NCI-H226 (cell line): ENCODE data around the gene ANGPTL4.
"Not testable (repeated sequence)": the region's sequence is repeated elsewhere in the genome, so short reads cannot be mapped to it uniquely, and the experiment has no call there.

Source experiments
- DNase-seq: peaks from one replicate; pipeline ENCODE4 v3.0.0-alpha.2; 2015

The ANGPTL4 gene

DNA sequence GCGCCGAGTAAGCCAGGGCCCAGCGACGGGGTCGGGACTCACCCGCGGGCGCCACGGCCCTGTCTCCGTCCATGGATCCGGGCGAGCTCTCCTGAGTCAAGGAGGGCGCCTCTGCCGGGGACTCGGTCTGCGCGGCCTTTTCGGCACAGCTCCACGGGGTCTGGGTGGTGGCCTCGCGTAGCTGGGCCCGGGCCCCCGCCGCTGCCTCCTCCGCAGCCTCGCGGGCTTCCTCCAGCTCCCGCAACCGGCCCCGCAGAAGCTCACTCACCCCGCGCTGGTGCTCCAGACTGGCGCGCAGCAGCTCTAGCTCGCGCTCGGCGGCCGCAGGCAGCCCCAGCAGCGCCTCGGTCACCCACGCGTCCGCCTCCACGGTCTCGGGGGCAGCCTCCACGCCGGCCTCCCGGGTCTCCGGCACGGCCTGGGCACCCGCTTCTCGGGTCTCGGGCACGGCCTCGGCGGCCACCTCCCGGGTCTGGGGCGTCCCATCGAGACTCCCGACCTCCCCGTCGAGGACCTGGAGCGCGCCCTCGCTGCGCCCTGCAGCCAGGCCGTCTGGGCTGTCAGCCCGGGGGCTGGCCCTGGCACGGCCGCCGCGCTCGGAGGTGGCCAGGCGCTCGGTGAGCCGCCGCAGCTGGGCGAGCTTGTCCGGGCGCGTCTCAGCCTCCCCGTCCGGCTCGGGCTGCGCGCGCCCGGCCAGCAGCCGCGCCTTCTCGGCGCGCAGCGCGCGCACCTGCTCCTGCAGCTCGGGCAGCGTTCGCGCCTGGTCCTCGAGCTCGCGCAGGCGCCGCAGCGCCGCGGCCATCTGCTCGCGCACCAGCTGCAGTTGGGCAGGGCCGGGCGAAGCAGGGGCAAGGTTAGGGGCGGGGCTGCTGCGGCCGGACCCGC is 29.3 kb upstream of the ANGPTL4 start:
- peak; percentile 86 for DNase-seq

DNA sequence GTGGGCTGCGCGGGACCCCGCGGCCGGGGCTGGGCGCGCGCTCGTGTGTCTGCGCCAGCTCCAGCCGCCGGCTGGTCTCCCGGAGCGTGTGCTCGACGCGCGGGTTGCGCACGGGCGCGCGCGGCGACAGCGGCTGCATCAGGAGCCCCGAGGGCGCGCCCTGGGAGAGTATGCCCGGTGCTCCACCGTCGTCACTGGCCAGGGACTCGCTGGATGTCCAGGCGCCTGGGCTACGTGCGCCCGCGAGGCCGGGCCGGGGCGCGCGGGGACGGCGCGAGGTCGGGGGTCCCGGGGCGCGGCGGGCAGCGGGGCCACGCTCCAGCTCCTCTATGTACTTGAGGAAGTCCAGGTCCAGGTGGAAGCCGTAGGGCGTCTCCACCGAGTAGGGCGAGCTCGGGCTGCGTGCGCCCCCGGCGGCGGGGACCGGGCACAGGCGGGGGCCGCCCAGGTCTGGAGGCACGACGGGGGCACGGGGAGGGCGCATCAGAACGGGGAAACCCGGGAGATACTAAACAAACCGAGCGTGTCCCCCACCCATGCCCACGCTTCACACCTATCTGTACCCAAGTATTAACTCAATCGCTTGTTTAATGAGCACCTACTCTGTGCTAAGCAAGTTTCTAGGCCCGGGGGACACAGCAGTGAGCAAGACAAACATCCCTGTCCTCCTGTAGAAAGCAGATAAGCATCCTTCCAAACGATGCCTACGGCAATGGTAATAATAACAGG is 28.4 kb upstream of the ANGPTL4 start:
- no peak for DNase-seq

DNA sequence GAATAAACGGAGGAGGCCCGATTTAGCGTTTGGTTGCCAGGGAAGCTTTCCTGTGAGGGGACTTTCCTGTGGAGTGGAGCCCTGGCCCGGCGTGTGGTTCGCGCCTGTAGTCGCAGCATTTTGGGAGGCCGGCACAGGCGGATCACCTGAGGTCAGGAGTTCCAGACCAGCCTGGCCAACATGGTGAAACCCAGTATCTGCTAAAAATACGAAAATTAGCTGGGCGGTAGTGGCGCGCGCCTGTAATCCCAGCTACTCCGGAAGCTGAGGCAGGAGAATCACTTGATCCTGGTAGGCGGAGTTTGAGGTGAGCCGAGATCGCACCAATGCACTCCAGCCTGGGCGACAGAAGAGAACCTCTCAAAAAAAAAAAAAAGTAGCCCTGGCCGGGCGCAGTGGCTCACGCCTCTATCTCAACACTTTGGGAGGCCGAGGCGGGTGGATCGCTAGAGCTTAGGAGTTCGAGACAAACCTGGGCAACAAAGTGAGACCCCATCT is 27.8 kb upstream of the ANGPTL4 start:
- peak; percentile 35 for DNase-seq

DNA sequence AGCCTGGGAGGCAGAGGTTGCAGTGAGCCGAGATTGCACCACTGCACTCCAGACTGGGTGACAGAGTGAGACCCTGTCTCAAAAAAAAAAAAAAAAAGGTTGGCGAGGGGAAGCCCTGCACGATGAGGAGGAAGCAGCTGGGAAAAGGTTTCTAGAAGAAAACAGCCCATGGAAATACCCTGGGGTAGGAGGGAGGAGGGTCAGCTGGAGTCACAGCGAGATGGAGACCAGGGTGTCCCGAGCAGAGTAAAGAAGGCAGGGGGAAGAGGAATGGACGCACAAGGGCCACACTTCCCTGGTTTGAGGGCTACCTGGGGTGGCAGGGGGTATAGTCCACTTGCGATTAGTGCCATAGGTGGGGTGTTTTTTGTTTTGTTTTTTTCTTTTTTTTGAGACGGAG is 27.3 kb upstream of the ANGPTL4 start:
- no peak for DNase-seq

DNA sequence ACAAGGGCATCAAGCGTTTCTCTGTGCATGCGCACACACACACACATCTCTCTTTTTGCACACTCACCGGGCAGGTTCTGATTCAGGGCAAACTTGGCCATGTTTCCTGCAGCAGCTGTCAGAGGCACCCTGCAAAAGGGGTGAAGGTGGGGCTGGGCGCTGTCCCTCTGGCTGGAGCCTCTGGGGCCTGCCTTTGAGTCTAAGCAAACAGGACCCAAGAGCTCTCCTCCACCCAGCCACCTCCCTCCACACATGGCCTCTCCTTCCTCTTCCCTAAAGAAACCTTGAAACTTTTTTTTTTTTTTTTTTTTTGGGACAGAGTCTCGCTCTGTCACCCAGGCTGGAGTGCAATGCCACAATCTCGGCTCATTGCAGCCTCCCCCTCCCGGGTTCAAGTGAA is 26.2 kb upstream of the ANGPTL4 start:
- no peak for DNase-seq

DNA sequence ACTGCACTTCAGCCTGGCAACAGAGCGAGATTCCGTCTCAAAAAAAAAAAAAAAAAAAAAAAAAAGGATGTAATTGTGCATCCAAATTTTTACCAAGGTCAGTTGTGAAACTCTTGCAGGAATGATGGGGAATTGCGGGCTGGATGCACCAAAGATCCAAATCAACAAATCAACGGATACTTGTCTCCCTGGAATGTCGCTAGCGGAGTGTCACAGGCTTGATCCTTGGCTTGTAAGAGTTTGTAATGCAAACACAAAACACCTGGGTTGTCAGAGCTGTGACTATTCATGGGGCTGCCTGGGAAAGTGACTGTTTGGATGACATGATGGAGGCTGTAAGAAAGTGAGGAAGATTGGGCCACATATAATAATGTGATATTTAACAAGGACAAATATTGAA is 25.1 kb upstream of the ANGPTL4 start:
- no peak for DNase-seq

DNA sequence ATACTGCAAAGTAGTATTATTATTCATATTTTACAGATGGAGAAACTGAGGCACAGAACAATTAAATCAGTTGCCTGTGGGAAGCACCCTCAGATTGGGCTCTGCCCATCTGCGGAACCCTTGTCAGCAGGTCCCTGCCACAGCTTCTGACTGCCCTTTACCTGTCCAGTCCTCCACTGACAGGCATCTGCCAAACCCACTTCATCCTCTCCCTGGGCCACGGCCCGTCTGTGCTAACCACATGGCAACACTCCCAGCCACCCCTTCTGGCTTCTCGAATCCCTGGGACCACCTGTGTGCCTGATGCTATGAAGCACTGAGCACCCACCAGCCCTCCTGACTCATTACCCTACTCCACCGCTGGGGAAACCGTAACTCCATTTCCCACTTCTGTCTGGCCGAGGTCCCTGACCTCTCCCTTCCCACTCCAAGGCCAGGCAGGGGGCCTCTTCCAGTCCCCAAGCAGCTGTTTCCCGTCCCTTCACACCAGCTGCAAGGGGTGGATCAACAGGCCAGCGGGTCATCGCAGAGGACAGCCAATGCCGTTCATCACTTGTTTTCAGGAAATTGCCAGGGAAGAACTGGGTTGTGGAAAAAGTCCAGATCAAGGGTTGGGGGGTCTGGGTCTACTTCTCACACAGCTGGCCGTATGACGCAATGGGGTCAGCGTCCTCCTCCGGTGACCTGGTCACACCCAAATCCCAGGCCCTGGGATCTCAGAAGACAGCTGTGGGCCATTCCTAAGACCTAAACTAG is 23.4 kb upstream of the ANGPTL4 start:
- DNase-seq = no peak

DNA sequence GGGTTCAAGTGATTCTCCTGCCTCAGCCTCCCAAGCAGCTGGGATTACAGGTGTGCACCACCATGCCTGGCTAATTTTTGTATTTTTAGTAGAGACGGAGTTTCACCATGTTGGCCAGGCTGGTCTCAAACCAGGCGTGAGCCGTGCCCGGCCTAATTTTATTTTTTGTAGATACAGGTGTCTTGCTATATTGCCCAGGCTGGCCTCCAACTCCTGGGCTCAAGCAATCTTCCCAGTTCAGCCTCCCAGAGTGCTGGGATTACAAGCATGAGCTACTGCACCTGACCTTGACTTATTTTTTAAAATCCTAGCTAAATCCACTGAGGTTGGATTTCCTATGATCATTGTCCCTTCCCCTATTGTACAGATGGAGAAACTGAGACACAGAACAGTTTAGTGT is 22.5 kb upstream of the ANGPTL4 start:
- DNase-seq = not testable (repeated sequence)

DNA sequence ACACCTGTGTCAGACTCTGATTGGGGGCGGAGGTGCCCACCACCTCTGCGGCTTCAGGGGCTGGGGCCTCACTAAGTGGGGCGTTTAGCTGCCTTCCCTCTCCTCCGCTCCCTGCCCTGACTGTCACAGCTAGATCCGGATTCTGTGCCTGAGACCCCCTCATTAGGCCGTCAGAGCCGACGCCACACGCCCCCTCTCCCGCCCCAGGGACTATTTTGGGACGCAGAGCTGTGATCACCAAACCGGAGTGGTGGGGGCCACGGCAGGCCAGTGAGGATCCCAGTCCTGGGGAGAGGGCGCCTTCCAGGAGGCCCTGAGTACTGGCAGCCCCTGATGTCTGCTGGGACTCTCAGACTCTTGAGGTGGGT is 21.7 kb upstream of the ANGPTL4 start:
- no peak for DNase-seq

DNA sequence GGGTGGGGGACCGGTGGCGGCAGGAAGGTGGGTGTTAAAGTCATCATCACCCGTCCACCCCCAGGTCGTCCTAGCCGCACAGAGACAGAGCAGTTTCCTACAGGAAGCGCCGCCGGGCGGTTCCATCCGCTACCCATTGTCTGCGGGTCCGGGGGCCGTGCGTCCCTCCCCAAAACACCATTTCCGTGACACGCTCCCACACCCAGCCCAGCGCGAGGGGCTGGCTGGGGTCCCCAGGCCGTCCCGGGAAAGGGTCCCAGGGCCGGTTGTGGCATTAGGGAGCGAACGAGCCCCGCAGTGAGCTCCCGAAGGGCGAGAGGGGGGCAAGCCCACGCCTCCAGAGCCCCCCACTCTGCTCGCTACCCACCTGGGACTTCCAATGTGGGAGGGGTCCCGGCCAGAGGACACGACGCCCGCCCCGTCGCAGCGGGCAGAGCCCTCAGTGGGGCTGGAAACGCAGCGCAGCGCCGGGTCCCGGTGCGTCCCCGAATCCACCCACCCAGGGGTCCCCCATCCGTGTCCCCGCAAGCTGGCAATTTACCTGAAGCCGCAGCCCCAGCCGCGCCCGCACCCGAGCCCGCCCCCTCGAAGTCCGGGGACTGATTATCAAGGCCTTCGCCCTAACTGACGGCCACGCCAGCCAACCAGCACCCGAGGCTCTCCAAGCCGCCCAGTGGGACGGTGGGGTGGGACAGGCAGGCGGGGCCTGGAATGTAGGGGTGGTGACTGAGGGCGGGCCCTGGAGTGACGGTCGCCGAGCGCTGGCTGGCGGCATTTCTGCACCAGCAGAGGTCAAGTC is 21.1 kb upstream of the ANGPTL4 start, which contains the start of gene KANK3:
KANK3 (minus strand) TSS at position 579 of the 799 bp plus-strand sequence. CDS start 5,434 bp downstream, outside the sequence.
- DNase-seq = peak; percentile 90

DNA sequence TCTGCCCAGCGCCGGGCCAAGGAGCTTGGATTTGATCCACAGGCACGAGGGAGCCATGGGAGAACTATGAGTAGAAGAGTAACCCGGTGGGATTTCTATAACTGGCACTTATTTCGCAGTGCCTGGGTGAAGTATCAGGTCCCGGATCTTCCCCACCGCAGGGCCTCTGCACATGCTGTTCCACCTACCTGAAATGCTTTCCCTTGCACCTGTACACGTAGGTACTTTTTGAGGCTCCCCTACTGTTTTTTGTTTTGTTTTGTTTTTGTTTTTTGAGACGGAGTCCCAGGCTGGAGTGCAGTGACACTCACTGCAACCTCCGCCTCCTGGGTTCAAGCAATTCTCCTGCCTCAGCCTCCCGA is 20.5 kb upstream of the ANGPTL4 start:
- DNase-seq = no peak

DNA sequence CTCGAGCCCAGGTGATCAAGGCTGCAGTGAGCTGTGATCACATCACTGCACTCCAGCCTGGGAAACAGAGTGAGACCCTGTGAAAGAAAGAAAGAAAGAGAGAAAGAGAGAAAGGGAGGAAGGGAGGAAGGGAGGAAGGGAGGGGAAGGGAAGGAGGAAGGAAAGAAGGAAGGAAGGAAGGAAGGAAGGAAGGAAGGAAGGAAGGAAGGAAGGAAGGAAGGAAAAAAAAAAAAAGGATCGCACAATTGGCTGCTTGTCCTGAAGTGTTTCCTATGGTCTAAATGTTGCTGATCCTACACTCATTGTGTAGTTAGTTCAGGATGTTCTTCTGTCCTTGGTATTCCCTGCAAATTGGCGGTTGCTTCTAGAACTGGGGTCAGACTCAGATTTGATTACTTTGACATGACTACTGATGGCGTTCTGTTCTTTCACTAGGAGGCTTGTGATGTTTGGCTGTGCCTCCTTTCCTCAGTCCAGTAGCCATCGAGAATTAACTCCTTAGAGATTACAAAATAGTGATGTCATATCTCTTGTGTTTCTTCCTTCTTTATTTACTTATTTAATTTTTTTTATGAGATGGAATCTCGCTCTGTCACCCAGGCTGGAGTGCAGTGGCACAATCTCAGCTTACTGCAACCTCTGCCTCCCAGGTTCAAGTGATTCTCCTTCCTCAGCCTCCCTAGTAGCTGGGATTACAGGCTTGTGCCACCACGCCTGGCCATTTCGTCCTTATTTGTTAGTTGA is 14.2 kb upstream of the ANGPTL4 start:
- DNase-seq = not testable (repeated sequence)

DNA sequence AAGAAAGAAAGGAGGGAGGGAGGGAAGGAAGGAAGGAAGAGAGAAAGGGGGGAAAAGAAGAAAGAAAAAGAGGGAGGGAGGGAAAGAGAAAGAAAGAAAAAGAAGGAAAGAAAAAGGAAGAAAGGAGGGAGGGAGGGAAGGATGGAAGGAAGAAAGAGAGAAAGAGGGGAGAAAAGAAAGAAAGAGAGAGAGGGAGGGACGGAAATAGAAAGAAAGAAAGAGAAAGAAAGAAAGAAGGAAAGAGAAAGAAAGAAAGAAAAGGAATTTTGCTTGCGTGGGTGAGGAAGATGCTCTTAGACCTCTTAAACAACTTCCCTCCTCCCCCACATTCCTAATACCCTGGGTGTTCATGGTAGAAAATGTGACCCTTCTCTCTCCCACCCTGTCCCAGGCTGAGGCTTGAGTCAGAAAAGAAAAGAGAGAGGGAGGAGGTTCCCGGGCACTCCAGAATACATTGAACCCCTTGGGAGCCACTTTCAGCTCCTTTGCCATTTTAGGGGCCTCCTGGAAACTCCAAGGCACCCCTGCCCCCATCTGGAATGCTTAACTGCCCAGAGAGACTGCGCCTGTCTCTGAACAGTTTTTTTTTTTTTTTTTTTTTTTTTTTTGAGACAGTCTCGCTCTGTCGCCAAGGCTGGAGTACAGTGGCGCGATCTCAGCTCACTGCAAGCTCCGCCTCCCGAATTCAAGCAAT is 11.7 kb upstream of the ANGPTL4 start:
- peak; percentile 38 for DNase-seq

DNA sequence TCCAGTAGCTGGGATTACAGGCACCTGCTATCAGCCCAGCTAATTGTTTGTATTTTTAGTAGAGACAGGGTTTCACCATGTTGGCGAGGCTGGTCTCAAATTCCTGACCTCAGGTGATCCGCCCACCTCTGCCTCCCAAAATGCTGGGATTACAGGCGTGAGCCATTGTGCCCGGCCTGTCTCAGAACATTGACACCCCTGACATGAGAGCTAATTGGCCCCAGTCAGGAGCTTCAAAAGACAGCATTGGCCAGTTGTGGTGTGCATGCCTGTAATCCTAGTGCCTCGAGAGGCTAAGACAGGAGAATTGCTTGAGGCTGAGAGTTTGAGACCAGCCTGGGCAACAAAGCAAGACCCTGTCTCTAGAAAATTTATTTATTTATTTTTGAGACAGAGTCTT is 11.1 kb upstream of the ANGPTL4 start:
- not testable (repeated sequence) for DNase-seq

DNA sequence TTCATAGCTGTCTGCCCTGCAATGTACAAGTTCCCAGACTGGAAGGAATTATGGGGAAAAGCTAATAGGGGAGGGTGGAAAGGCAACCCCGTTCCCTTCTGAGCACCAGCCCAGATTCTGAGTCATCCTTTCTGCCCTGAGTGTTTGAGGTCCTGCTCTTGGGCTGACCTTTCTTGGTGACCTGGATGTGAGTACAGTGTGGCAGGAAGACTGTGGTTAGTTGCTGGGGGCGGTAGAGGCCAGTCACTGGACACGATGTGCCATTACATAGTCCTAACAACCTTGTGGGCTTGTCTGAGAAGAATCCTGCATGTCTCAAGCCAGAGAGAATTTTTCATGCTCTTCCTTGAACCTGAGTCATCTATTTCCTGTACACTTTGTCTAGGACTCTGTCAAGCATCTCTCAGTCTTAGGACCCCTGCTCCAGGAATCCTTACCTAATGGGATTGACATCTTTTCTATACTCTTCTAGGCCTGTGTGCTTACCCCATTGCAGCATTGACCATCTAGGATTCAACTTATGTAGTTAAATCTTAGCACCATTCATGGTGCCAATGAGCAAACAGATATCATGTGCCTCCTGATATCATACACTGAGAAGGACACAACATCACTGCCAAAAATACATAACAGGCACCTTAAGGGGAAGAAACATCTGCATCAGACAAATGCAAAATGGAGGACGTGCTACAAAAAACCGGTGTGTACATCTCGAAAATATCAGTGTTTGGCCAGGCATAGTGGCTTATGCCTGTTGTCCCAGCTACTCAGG is 8.1 kb upstream of the ANGPTL4 start:
- peak; percentile 89 for DNase-seq

DNA sequence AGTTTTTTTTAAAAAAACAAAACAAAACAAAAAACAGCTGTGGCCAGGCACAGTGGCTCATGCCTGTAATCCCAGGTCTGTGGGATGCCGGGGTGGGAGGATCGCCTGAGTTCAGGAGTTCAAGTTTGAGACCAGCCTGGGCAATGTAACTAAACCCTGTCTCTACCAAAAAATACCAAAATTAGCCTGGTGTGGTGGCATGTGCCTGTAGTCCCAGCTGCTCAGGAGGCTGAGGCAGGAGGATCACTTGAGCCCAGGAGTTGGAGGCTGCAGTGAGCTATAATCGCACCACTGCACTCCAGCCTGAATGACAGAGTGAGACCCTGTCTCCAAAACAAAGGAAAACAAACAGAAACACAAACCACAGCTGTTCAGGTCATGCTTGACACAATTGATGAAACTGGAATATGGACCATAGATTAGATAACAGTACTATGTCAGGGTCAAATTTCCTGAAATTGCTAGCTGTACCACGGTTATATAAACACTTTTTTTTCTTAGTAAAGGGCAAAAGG is 6.9 kb upstream of the ANGPTL4 start:
- DNase-seq = no peak

DNA sequence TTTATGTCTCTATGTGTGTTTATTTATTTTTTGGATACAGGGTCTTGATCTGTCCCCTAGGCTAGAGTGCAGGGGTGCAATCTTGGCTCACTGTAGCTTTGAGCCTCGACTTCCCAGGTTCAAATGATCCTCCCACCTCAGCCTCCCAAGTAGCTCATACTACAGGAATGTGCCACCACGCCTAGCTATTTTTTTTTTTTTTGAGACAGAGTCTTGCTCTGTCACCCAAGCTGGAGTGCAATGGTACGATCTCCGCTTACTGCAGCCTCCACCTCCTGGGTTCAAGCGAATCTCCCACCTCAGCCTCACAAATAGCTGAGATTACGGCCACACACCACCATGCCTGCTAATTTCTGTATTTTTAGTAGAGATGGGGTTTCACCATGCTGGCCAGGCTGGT is 5.0 kb upstream of the ANGPTL4 start:
- DNase-seq = no peak

DNA sequence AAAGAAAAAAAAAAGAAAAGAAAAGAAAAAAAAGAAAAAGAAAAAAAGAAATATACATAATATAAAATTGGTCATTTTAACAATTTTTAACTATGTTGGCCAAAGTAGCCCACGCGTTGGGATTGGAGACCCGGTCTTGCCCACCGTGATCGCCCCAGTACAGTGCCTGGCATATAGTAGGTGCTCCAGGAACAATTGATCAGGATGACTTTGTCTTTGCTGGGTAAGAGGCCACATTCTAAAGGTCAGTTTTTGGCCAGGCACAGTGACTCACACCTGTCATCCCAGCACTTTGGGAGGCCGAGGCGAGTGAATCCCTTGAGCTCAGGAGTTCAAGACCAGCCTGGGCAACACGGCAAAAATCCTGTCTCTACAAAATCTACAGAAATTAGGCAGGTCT is 3.8 kb upstream of the ANGPTL4 start:
- DNase-seq = no peak

DNA sequence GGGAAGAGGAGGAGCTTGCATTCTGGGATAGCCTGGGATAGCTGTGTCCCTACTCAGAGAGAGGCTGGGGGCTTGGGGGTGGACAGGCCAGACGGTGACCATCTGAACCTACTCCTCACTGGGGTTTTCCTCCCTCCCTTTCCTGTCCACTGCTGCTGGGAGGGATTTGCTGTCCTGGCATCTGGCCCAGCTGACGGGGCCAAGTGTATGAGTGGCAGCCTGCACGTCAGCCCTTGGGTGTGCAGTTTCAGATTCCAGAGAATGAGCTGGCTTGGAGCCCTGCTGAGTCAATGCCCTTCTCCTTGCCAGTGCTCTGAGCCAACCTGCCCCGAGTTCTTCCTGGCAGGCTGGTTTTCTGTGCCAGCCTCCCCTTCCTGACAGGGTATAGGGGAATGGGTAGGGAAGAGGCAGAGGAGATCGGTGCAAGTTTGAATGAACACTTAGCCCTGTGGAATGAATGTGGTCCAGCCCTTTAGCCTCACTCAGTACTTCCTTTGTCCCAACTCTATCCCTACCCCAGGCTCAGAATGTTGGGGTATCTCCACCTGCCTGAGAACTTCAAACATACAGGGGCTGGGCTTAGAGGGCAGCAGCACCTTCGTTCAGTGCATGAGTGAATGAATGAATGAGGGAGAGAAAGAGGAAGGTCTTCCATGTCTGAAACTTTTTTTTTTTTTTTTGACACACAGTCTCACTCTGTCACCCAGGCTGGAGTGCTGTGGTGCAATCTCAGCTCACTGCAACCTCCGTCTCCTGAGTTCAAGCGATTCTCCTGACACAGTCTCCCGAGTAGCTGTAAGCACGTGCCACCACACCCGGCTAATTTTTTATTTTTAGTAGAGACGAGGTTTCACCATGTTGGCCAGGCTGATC is 1.8 kb upstream of the ANGPTL4 start:
- DNase-seq = peak; percentile 99
